HG03457 (cell line): ENCODE results near the gene ALOX5.
A peak's percentile ranks its signal among the peaks of the same experiment; 100 is the strongest.

Experiments
- ATAC-seq: cut with Tn5 transposase; IDR thresholded peaks from one replicate; pipeline ENCODE4 v1.9.1; 2021; ENCODE audit warnings: moderate number of reproducible peaks; ENCODE audit not compliant: unreplicated experiment

Gene ALOX5

GRCh38 chr10:45441239-45442190 is 67.5 kb downstream of the ALOX5 start:
- ATAC-seq: no peak

GRCh38 chr10:45442251-45442650 is 68.2 kb downstream of the ALOX5 start:
- no peak for ATAC-seq

- no peak for ATAC-seq
Observed at GRCh38 chr10:45442662-45443061, 68.6 kb downstream of the ALOX5 start.

GRCh38 chr10:45443101-45444009 is 69.3 kb downstream of the ALOX5 start:
- ATAC-seq: no peak

GRCh38 chr10:45444022-45444421 is 70.0 kb downstream of the ALOX5 start:
- ATAC-seq: no peak

GRCh38 chr10:45444976-45445898 is 71.2 kb downstream of the ALOX5 start:
- no peak for ATAC-seq

GRCh38 chr10:45446858-45447257 is 72.8 kb downstream of the ALOX5 start:
- ATAC-seq: no peak

- ATAC-seq: no peak
Observed at GRCh38 chr10:45447416-45447815, 73.4 kb downstream of the ALOX5 start.

- no peak for ATAC-seq
Observed at GRCh38 chr10:45450866-45451265, 76.8 kb downstream of the ALOX5 start.

- no peak for ATAC-seq
Observed at GRCh38 chr10:45451407-45451806, 77.4 kb downstream of the ALOX5 start.

- ATAC-seq: no peak
Observed at GRCh38 chr10:45452268-45452667, 78.3 kb downstream of the ALOX5 start.

GRCh38 chr10:45452743-45453452 is 78.9 kb downstream of the ALOX5 start:
- no peak for ATAC-seq

GRCh38 chr10:45453639-45454255 is 79.7 kb downstream of the ALOX5 start:
- no peak for ATAC-seq

GRCh38 chr10:45454262-45454661 is 80.2 kb downstream of the ALOX5 start:
- ATAC-seq: no peak

- no peak for ATAC-seq
Observed at GRCh38 chr10:45454859-45455258, 80.8 kb downstream of the ALOX5 start.

- ATAC-seq: no peak
Observed at GRCh38 chr10:45456233-45456632, 82.2 kb downstream of the ALOX5 start.

GRCh38 chr10:45456822-45457221 is 82.8 kb downstream of the ALOX5 start:
- ATAC-seq: no peak

GRCh38 chr10:45457487-45457886 is 83.5 kb downstream of the ALOX5 start:
- no peak for ATAC-seq

GRCh38 chr10:45460235-45460878 is 86.3 kb downstream of the ALOX5 start:
- ATAC-seq: peak; percentile 36
